ENCODE data around the gene ARFRP1.
A peak's percentile ranks its signal among the peaks of the same experiment; 100 is the strongest.
"Not testable (repeated sequence)": the region's sequence is repeated elsewhere in the genome, so short reads cannot be mapped to it uniquely, and the experiment has no call there.

Gene ARFRP1

DNA sequence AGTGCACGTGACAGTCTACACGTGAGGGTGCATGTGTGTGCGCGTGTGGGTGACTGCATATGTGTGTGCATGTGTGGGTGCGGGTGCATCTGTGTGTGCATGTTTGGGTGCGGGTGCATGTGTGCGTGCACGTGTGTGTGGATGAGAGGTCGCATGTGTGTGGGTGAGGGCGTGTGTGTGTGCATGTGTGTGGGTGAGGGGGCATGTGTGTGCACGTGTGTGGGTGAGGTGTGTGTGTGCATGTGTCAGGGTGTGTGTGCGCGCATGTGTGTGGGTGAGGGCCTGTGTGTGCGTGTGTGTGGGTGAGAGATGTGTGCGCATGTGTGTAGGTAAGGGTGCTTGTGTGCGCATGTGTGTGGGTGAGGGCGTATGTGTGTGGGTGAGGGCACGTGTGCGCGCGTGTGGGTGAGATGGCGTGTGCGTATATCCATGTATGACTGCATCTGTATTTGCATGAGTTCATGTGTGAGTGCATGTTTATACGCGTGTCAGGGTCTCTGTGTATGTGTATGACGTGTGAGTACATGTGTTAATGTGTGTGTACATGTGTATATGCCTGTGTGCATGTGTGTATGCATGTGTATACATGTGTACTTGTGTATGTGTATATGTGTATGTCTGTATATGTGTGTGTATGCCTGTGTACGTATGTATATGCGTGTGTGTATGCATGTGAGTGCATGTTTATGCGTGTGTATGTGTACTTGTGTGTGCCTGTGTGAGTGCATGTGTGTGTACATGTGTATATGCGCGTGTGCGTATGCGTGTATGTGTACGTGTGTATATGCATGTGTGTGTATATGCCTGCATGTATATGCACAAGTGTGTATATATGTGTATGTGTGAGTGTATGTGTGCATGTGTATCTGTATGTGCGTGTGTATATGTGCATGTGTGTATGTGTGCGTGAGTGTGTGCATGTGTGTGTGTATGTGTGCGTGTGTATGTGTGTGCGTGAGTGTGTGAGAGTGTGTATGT, 24.6 kb upstream of the ARFRP1 start:
- DNase-seq: no peak

DNA sequence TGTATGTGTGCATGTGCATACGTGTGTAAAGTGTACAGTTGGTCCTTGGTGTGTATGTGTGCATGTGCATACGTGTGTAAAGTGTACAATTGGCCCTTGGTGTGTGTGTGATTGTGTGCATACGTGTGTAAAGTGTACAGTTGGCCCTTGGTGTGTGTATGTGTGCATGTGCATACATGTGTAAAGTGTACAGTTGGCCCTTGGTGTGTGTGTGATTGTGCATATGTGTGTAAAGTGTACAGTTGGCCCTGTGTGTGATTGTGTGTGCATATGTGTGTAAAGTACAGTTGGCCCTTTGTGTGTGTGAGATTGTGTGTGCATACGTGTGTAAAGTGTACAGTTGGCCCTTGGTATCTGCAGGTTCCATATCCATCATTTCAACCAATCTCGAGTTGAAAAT, 23.6 kb upstream of the ARFRP1 start:
- no peak for DNase-seq

DNA sequence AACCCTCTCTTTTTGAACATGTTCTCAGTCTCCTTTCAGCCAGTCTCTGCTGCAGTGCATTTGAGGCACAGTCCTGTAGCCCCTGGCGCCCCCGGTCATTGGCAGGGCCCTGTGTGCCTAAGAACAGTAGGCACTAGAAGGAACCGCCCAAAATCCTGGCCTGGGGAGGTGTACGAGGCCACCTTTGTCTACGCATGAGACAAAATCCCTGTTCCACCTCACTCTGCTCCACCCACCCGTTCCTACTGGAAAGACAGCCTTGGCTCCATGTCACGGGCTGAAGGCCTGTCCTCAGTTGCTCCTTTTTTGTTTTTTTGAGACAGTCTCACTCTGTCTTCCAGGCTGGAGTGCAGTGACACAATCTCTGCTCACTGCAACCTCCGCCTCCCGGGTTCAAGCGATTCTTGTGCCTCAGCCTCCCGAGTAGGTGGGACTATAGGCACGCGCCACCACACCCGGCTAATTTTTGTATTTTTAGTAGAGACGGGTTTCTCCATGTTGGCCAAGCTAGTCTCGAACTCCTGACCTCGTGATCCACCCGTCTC, 22.5 kb upstream of the ARFRP1 start:
- DNase-seq: not testable (repeated sequence)

DNA sequence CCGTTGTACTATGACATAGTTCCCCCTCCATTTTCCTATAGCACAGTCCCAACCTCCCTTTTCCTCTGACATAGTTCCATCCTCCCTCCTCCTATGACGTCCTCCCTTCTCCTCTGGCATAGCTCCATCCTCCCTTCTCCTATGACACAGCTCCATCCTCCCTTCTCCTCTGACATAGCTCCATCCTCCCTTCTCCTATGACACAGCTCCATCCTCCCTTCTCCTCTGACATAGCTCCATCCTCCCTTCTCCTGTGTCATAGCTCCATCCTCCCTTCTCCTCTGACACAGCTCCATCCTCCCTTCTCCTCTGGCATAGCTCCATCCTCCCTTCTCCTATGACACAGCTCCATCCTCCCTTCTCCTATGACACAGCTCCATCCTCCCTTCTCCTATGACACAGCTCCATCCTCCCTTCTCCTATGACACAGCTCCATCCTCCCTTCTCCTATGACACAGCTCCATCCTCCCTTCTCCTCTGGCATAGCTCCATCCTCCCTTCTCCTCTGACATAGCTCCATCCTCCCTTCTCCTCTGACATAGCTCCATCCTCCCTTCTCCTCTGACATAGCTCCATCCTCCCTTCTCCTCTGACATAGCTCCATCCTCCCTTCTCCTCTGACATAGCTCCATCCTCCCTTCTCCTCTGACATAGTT, 15.3 kb upstream of the ARFRP1 start:
- DNase-seq: not testable (repeated sequence)

DNA sequence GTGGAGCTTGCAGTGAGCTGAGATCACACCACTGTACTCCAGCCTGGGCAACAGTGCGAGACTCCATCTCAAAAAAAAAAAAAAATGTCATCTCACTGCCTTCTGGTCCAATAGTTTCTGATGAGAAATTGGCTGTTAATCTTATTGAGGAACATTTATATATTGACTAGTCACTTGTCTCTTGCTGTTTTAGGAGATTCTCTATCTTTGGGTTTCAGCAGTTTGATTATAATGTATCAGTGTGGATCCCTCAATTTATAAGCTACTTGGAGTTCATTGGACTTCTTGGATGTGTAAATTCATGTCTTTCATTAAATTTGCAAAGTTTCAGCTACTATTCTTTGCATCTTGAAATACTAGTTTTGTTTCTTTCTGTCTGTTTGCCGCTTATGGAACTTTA, 11.2 kb upstream of the ARFRP1 start:
- DNase-seq: no peak

DNA sequence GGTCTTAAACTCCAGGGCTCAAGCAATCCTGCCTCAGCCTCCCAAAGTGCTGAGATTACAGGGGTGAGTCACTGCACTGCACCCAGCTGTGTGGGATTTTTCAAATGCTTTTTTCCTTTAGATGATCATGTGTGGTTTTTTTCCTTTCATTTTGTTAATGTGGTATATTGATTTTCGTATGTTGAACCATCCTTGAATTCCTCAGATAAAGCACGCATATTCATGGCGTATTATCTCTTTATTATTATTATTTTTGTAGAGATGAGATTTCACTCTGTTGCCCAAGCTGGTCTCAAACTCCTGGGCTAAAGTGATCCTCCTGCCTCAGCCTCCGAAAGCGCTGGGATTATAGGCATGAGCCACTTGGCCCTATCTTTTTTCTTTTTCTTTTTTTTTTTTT, 7.1 kb upstream of the ARFRP1 start:
- no peak for DNase-seq

DNA sequence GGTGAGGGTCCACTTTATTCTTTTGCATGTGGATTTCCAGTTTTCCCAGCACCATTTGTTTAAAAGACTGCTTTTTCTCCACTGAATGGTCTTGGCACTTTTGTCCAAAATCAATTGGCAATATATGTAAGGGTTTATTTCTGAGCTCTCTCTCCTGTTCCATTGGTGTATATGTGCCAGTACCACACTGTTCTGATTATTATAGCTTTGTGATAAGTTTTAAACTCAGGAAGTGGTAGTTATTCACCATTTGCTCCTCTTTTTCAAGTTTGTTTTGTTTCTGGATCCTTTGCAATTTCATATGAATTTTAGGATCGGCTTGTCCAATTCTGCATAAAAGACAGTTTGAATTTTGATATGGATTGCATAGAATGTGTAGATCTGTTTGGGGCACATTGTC, 4.4 kb upstream of the ARFRP1 start:
- no peak for DNase-seq

DNA sequence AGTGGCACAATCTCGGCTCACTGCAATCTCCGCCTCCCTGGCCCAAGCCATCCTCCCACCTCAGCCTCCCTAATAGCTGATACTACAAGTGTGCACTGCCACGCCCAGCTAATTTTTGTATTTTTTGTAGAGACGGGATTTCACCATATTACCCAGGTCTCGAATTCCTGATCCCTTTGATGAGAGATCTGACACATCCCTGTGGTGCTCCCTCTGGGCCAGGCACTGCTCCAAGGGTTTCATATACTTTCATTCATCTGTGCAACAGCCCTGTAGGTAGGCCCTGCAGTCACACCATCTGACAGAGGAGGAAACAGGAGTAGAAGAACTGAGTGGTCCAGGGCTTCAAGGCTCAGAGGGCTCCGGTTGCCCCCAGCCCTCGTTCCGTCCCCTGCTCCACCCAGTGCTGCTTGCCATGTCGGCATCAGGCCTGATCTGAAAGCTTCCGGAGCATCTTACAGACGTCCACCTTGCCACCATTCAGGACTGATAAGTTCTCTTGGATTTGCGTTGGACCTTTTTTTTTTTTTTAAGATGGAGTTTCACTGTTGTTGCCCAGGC, 3.4 kb upstream of the ARFRP1 start:
- DNase-seq: no peak

DNA sequence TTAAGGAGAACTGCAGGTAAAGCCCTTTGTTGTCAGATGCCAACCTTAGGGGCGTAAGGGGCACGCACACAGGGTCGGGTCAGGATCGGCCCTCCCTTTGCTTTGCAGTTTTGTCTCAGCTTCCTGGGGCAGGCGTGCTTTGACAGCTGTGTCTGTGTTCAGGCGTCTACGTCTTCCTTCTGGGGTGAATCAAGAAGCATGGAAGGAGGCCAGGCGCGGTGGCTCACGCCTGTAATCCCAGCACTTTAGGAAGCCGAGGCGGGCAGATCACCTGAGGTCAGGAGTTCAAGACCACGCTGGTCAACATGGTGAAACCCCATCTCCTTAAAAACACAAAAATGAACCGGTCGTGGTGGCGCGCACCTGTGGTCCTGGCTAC, 1.4 kb upstream of the ARFRP1 start:
- DNase-seq: no peak

DNA sequence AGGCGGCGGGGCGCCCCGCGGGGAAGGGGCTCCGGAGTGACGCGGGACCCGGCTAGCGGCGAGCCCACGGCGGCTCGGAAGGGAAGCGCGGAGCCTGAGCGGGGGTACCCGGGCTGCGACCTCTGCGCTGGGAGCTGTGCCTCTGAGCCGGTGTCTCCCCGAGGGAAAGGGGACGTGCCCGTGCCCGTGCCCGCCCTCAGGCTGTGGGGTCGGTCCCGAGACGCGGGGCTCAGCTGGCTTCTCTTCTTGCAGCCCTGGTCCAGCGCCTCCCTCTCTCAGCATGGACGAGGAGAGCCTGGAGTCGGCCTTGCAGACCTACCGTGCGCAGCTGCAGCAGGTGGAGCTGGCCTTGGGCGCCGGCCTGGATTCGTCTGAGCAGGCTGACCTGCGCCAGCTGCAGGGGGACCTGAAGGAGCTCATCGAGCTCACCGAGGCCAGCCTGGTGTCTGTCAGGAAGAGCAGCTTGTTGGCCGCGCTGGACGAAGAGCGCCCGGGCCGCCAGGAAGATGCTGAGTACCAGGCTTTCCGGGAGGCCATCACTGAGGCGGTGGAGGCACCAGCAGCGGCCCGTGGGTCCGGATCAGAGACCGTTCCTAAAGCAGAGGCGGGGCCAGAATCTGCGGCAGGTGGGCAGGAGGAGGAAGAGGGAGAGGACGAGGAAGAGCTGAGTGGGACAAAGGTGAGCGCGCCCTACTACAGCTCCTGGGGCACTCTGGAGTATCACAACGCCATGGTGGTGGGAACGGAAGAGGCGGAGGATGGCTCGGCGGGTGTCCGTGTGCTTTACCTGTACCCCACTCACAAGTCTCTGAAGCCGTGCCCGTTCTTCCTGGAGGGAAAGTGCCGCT, 749 bp upstream of the ARFRP1 start:
- no peak for DNase-seq

DNA sequence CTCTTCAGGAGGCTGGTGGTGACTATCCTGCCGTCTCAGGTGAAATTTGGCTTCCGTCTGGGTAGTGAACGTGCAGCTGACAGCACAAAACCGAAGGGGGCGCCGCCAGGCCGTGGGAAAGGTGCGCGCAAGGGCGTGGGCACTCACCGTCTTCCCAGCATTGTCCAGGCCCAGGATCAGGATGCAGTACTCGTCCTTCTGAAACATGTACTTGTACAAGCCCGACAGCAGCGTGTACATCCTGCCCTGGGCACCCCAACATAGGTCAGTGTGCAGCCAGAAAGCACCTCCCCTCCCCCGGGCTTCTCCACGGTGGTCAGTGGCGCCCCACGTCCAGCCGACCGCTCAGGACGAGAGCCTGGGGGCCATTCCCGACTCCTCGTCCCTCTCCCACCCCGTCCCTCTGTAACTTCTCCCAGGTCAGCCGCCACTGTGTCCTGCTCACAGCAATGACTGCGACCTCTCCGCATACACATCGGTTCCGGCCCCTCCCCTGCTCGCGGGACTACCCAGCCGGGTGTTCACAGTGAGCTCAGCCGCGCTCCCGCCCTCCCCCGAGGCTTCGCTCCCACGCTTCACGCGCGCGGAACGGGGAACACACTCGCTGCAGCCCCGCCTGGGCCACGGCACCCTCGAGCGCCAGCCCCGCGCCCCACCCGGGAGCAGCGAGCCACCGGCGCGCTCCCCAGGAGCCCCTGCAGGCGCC, 771 bp downstream of the ARFRP1 start:
- peak; percentile 43 to 68 for DNase-seq

DNA sequence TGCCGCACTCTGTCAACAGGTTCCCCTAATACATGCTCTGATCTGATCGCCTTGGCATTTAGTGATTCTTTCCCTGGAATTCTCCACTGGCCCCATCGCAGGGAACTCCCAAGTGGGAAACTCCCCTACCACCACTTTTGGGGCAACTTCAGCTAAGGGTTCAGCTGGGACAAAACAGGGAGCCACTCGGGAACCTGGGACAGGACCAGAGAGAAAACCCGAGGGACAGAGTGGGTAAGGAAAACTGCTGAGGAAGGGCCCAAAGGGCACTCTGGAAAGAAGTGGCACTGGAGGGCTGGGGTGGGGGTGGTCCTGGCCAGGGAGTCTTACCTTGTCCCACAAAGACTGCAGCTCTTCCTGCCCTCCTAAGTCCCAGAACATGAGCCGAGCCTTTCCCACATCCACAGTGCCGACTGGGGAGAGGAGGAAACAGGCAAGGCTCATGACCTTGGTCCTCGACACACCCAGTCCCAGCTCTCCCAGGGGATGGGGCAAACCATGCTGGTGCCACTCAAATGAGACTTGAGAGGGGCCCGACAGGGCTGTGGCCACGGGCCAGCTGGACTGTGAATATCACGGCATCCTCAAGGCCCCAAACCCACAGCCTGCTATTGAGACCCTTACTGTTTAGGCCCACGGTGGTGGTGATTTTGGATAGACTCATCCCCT, 1.6 kb downstream of the ARFRP1 start:
- DNase-seq: no peak

DNA sequence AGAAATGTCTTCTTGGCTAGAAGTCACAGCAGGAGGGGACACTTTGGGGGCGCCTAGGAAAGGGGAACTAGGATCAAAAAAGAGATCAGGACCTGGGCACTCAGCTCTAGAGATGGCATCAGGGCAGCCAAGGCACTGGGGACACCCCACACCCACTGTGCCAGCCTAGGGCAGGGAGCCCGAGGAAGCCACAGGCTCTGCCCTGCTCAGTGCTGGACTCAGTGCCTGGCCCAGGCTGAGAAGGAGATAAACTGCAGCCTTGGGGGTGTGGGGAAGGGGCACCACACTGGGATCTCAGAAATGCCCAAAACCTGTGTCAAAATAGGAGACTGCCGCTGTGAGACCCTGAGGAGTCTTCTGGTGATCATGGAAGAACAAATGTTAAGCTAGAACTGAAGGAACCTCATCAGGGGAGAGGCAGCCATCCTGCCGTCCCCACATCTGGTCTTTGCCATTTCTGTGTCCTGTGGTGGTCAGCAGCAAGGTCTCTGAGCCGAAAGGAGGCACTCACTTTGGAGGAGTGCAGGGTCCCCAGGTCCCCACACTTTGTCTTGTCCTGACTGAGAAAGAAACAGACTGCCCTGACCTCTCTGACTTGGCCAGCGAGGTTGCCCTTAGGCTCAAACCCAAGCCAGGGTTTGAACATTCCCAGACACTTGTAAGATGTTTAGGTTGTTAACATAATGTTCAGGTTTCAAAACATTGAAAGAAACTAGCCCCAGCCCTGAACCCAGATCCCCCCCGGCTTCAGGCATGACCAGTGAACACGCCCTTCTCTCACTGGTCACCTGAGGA, 2.3 kb downstream of the ARFRP1 start:
- DNase-seq: no peak

DNA sequence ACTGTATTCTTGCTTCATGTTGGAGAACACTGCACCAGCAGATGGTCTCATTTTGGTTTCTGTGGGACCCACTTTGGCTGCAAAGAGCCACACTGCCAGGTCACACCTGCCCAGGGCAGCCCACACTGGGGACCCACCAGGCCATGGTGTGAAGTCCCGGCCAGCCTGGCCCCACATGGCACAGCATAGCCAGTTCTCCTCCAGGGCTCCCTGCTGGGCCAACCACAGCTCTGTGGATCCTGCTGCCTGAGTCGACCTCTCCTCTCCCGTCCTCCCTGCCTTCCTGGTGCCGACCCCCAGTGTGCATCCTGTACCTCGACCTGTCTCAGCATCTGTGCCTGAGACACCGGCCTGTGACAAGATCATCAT, 3.0 kb downstream of the ARFRP1 start:
- DNase-seq: no peak

DNA sequence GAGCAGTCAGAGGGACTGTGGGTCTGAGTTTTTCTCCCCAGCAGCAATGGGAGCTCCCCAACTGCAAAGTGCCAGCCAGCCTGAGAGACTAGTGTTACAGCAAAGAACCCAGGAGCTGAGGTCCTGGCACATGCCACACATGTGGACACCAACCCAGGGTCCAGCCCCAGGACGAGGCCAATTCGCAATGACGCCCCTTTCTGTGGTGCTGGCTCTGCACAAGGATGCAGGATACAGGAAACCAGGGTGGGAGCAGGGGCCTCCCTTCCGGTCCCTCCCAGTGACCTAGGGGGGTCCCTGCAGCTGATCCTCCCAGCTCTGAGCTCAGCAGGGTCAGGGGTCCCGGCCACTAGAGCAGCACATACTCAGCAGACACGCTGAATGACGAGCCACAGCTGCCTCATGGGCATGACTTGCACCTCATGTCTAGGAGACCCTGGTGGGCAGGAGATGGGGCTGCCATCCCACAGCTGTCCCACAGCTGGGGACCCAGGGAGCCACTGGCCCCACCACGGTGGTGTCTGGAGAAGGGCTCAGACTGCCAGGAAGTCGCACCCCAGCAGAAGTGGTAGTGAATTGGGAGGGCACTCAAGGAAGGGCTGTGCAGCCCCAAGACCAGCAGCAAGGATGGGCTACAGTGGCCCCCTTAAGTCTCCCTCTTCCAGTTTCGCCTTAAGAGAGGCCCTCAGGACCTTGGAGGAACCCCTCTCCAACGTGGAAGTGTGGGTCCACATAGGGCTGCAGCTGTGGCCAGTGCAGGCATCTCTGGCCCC, 3.6 kb downstream of the ARFRP1 start:
- no peak for DNase-seq

DNA sequence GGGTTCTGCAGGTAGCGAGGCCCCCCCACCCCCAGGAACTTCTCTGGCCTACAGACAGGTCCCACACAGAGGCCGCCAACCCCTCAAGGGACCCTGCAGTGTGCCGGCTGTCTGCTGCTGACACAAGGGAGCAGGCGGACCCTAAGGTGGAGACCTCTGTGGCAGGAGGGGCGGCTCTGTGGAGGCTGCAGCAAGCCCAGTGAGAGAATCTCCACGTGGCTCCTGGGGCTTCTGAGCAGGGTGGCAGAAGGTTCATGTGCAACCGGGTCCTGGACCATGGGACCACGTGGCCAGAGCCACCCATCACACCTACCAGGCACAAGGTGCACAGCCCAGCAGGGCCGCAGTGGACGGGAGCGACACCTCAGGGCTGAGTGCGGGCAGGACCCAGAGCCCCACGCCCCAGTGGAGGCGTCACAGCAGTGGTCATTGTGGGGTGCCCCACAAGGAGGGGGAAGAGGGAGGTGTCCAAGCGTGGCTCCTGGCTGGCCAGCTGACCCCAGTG, 4.3 kb downstream of the ARFRP1 start:
- DNase-seq: no peak

DNA sequence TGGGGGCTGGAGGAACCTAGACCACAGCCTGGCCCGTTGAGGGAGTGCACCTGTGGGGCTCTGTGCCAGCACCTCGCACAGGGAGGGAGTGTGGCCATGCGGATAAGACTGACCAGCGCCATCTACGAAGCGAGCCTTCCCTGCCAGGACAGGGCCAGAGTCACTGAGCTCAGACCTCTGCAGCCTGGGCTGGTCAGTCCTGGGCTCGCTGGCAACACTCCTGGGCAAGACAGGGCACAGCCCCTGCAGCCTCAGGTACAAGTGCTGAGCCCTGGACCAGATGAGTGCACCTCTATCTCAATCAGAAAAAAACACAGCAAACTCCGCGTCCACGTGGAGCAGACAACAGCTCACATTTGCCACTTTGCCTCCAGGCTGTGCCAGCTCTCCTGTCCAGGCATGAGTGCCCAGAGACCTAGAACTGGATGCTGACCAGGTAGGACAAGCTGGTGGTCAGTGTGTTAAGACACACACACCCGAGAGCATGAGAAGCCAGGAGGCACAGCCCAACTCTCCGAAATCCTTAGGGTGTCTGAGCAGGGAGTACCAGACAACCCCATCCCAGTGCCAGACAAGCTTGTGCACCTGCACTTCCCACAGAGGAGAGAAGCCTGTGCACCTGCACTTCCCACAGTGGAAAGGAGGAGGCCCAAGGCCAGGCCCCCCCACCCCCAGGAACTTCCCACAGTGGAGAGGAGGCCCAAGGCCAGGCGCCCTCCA, 4.9 kb downstream of the ARFRP1 start:
- DNase-seq: no peak

DNA sequence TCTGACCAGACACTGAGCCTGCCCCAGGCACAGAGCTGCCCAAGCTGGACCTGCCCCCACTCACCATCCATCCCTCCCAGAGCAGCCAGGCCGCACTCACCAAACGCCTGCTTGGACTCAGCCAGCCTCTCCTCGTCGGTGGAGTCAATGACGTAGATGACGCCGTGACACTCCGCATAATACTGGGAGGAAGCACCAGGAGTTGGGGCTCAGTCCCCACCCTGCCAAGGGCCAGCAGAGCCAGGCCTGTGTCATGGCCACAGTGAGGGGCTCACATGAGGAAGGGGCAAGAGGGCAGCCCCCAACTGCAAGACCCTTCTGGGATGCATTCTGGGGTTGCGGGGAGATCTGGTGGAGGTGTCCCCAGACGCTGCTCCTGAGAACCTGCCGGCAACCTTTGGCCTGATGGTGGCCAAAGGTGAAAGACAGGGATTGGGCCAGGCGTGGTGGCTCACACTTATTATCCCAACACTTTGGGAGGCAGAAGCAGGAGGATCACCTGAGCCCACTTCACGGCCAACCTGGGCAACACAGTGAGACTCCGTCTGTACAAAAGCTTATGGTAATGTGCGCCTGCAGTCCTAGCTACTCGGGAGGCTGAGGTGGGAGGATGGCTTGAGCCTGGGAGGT, 5.6 kb downstream of the ARFRP1 start:
- DNase-seq: no peak
